Measurements from ENCODE around the gene TCERG1L.
"Not testable (repeated sequence)": the region's sequence is repeated elsewhere in the genome, so short reads cannot be mapped to it uniquely, and the experiment has no call there.

TCERG1L gene

DNA sequence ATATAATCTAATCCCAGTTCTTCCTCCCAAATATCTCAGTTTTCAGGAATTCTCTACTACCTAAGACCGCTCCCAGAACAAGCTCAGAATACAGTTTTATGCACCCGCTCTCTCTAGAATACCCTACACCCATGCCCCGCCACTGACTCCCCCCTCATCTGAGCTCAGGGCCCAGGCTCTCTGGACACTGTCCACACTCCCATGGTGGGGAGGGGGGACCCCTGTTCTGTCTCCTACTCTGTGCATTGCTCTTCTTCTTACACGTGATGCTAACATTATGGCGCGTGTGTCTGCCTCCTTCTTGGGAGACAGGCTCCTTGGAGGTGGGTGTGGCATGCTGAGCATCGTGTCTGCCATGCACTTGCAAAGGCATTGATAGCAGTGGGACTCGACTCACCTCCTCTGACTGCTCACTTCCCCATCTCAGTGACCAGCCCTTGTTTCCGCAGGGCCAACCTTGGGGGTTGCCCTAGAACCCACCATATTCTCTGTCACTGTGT is 127.9 kb downstream of the TCERG1L start:
- peaks cover 6 to 9% of the 10 kb centered on the region in 2 donors for H3K27me3 ChIP-seq (ENCODE audit: control insufficient read depth in 1 of 2, insufficient read depth in 2 of 2, low read length in 2 of 2)

DNA sequence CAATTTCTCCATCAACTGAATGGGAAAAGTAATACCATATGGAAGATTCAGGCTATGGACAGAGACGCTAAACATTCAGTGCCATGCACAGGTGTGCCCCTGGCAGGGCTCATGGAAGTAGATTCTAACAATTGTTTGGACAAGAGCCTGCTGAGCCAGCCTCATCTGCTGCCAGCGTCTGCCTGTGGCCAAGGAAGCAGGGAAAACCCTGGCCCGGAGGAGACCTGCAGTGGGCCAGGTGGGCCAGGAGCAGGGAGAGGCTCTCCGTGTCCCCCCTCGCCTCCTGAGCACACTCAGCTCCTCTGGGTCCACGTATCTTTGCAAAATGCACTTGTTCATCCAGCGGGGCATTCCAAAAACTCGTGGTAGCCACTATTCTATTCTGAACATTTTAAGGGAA is 130.1 kb downstream of the TCERG1L start:
- peaks cover 9 to 11% of the 10 kb centered on the region in 2 donors for H3K27me3 ChIP-seq (ENCODE audit: control insufficient read depth in 1 of 2, insufficient read depth in 2 of 2, low read length in 2 of 2)
- H3K9me3 ChIP-seq (ENCODE audit: control insufficient read depth in 2 of 2, low read length in 2 of 2) = no peaks in the 10 kb centered on the region
- H3K27ac ChIP-seq (ENCODE audit: low read length) = no peak overlapping the region
- H3K4me3 ChIP-seq (ENCODE audit: low read length in 2 of 2) = no peak overlapping the region
- no peaks in the 10 kb centered on the region for H3K4me1 ChIP-seq (ENCODE audit: control insufficient read depth, insufficient read depth, low read length)
- H3K9ac ChIP-seq (ENCODE audit: low read length in 2 of 2) = no peak overlapping the region
- no peaks in the 10 kb centered on the region for H3K36me3 ChIP-seq (ENCODE audit: control insufficient read depth in 2 of 2, insufficient read depth in 2 of 2, low read length in 2 of 2)

More for the DNA sequence above, 127.9 kb downstream of the TCERG1L start:
- no peak overlapping the region for H3K27ac ChIP-seq (ENCODE audit: low read length)
- no peaks in the 10 kb centered on the region for H3K4me1 ChIP-seq (ENCODE audit: control insufficient read depth, insufficient read depth, low read length)
- no peak overlapping the region for H3K9ac ChIP-seq (ENCODE audit: low read length in 2 of 2)
- no peak overlapping the region for H3K4me3 ChIP-seq (ENCODE audit: low read length in 2 of 2)
- H3K9me3 ChIP-seq (ENCODE audit: control insufficient read depth in 2 of 2, low read length in 2 of 2) = no peaks in the 10 kb centered on the region
- no peaks in the 10 kb centered on the region for H3K36me3 ChIP-seq (ENCODE audit: control insufficient read depth in 2 of 2, insufficient read depth in 2 of 2, low read length in 2 of 2)

DNA sequence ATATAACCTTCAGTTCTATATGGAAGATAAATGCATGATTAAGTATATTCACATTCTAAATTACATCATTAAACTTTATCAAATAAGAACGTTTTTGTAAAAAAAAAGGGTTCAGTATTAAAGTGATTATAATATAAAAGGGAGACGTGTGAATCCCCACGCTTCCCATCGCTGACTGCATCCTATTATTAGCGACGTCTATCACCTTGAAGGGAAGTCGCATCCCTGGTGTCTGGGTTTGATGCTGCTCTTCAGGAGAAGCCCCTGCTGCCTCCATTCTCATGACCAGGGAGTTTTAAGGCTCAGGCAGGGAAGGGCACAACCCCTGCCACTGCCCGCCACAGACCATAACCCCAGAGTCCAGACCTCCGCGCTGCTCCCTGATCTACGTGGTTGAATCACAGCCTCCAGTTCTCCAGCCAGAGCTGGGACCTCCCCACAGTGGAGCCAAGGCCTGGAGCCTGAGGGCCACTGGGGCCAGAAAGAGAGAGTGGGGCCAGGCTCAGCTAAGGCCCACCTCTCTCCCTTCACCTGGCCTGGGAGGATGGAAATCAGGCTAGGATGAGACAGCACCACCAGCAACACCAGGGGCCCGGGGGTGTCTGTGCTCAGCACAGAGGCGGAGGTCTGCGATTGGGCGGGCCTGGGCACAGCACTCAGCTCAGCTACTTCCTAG is 130.6 kb downstream of the TCERG1L start:
- no peaks in the 10 kb centered on the region for H3K36me3 ChIP-seq (ENCODE audit: control insufficient read depth in 2 of 2, insufficient read depth in 2 of 2, low read length in 2 of 2)
- H3K9ac ChIP-seq (ENCODE audit: low read length in 2 of 2) = no peak overlapping the region
- H3K27me3 ChIP-seq (ENCODE audit: control insufficient read depth in 1 of 2, insufficient read depth in 2 of 2, low read length in 2 of 2) = peaks cover 9 to 11% of the 10 kb centered on the region in 2 donors
- H3K27ac ChIP-seq (ENCODE audit: low read length) = no peak overlapping the region
- no peaks in the 10 kb centered on the region for H3K9me3 ChIP-seq (ENCODE audit: control insufficient read depth in 2 of 2, low read length in 2 of 2)
- H3K4me3 ChIP-seq (ENCODE audit: low read length in 2 of 2) = no peak overlapping the region
- H3K4me1 ChIP-seq (ENCODE audit: control insufficient read depth, insufficient read depth, low read length) = no peaks in the 10 kb centered on the region

DNA sequence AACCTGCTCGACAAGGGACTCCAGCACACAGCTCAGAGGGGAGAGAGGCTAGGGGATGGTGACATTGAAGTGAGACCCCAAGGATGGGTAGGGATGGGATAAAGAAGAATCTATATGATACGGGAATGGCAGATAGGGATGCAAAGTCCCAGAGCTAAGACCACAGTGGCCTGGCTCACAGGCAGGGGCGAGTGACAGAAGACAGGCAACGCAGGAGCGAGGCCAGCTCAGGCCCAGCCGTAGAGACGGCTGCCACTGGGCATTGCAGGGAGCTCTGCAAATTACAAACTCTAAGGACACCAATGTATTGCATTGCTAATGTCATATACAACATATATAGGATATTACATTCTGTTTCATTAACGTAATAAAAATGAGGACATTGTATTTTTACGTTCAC is 131.4 kb downstream of the TCERG1L start:
- peaks cover 9 to 11% of the 10 kb centered on the region in 2 donors for H3K27me3 ChIP-seq (ENCODE audit: control insufficient read depth in 1 of 2, insufficient read depth in 2 of 2, low read length in 2 of 2)
- H3K27ac ChIP-seq (ENCODE audit: low read length) = no peak overlapping the region
- no peaks in the 10 kb centered on the region for H3K9me3 ChIP-seq (ENCODE audit: control insufficient read depth in 2 of 2, low read length in 2 of 2)
- no peak overlapping the region for H3K4me3 ChIP-seq (ENCODE audit: low read length in 2 of 2)
- H3K36me3 ChIP-seq (ENCODE audit: control insufficient read depth in 2 of 2, insufficient read depth in 2 of 2, low read length in 2 of 2) = no peaks in the 10 kb centered on the region
- no peak overlapping the region for H3K9ac ChIP-seq (ENCODE audit: low read length in 2 of 2)
- H3K4me1 ChIP-seq (ENCODE audit: control insufficient read depth, insufficient read depth, low read length) = no peaks in the 10 kb centered on the region

DNA sequence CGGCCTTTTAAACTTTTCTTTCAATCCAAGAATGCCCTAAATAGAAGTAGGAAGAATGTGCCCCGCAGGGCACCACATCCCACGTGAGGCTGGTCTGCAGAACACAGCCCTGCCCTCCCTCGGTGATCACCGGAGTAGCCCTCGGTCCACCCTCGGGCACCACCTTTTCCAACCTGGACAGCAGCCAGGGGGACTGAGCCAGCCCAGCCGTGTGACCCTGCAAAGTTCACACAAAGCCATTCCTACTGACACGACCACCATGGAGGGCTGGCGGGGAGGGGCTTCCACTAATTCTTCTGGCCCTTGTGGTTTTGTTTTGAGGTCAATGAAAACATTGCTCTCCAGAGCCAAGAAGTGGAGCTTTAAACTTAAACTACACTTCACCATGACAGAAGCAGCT is 132.2 kb downstream of the TCERG1L start:
- no peak overlapping the region for H3K4me3 ChIP-seq (ENCODE audit: low read length in 2 of 2)
- peaks cover 9 to 11% of the 10 kb centered on the region in 2 donors for H3K27me3 ChIP-seq (ENCODE audit: control insufficient read depth in 1 of 2, insufficient read depth in 2 of 2, low read length in 2 of 2)
- H3K36me3 ChIP-seq (ENCODE audit: control insufficient read depth in 2 of 2, insufficient read depth in 2 of 2, low read length in 2 of 2) = no peaks in the 10 kb centered on the region
- no peaks in the 10 kb centered on the region for H3K9me3 ChIP-seq (ENCODE audit: control insufficient read depth in 2 of 2, low read length in 2 of 2)
- H3K4me1 ChIP-seq (ENCODE audit: control insufficient read depth, insufficient read depth, low read length) = no peaks in the 10 kb centered on the region
- no peak overlapping the region for H3K27ac ChIP-seq (ENCODE audit: low read length)
- no peak overlapping the region for H3K9ac ChIP-seq (ENCODE audit: low read length in 2 of 2)

DNA sequence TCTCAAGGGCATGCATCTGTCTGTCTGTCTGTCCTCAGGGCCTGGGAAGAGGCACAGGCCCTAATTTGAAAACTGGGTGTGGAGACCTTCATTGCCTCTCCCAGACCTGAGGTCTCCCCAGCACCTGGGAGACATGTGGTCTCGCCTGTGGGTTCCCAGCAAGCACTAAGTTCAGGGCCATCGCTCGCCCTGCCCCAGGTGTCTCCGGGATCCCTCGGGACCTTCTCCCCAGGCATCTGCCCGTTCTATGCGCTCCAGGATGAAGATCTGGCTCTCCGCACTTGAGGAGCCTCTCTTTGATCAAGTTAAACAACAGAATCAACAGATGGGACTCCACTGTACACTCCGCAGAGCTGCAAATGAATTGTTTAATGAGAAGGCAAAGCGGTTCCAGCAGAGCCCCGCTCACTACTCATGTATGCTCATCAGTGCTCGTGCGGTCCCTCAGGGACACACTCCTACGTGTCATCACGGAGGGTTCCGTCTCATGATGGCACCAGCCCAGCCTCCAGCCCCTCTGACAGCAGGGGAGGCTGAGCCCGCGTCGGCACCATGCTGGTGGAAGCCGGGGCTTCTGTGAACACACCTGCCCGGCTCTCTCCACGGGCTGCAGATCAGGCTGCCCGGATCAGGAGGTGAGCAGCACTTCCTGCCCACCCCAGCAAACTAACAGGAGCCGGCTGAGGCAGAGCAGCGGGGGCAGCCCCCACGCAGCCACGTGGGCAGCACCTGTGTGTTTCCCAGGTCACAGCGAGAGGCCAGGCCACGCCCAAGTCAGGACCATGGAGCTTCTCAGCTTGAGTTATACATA is 132.8 kb downstream of the TCERG1L start:
- Histone ChIP-seq H3K36me3 (ENCODE audit: control insufficient read depth in 2 of 2, insufficient read depth in 2 of 2, low read length in 2 of 2) (no peaks in the 10 kb centered on the region), H3K27ac (ENCODE audit: low read length) (no peak overlapping the region), H3K4me3 (ENCODE audit: low read length in 2 of 2) (no peak overlapping the region), H3K9me3 (ENCODE audit: control insufficient read depth in 2 of 2, low read length in 2 of 2) (no peaks in the 10 kb centered on the region), H3K27me3 (ENCODE audit: control insufficient read depth in 1 of 2, insufficient read depth in 2 of 2, low read length in 2 of 2) (peaks cover 10 to 11% of the 10 kb centered on the region in 2 donors), H3K9ac (ENCODE audit: low read length in 2 of 2) (no peak overlapping the region), H3K4me1 (ENCODE audit: control insufficient read depth, insufficient read depth, low read length) (no peaks in the 10 kb centered on the region)

DNA sequence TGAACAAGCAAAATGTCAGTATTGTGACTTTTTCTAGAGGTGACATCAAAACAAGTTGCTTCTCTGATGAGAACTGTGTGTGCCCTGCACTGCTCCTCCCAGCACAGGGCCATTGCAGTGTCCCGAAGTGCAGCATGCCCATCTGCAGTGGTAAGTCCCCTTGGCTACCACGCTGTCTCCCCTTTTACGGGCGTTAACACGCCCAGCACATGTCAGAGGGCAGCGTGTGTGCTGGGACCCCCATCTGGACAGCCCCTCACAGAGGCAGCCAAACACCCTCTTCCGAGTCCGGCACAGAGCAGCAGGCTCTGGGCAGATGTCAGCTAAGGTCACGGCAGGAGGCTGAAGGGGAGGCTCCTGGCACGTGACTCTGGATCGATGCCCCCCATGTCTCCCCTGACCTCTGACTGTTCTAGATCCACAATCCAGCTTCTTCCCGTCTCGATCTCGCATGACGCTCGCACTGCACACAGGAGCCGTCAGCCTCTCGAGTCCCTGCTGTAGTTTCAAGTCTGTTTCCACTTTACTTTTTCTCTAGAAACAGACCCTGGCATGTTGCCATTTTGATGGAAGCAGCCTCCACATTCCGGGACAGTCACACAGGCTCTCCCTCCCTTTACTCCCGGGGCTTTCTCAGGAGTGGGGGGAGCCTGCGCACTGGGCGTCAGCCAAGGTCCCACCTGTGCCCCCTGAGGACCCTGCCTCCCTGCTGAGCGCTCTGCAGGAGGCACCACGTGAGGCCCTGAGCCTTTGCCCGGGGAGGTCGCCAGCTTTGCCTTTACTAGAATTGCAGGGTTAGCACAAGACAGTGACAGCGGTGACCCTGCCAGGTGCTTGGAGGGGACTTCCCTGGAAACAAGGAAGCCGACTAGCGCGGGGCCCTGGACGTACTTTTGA is 133.8 kb downstream of the TCERG1L start:
- Histone ChIP-seq H3K4me3 (ENCODE audit: low read length in 2 of 2) (no peak overlapping the region), H3K9ac (ENCODE audit: low read length in 2 of 2) (no peak overlapping the region), H3K4me1 (ENCODE audit: control insufficient read depth, insufficient read depth, low read length) (no peaks in the 10 kb centered on the region), H3K27ac (ENCODE audit: low read length) (no peak overlapping the region), H3K27me3 (ENCODE audit: control insufficient read depth in 1 of 2, insufficient read depth in 2 of 2, low read length in 2 of 2) (peaks cover 13 to 14% of the 10 kb centered on the region in 2 donors), H3K36me3 (ENCODE audit: control insufficient read depth in 2 of 2, insufficient read depth in 2 of 2, low read length in 2 of 2) (no peaks in the 10 kb centered on the region), H3K9me3 (ENCODE audit: control insufficient read depth in 2 of 2, low read length in 2 of 2) (no peaks in the 10 kb centered on the region)

DNA sequence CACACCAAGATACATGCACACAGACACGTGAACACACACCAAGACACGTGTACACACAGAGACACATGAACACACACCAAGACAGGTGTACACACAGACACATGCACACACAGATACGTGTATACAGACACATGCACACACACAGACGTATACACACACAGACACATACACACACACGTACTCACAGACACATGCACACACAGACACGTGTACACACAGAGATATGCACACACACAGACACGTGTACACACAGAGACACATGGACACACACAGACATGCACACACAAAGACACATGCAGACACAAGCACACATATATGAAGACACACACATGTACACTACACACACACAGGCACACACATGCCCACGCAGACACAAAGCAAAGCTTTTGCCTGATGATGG is 134.6 kb downstream of the TCERG1L start:
- Histone ChIP-seq H3K9ac (ENCODE audit: low read length in 2 of 2) (no peak overlapping the region), H3K4me3 (ENCODE audit: low read length in 2 of 2) (no peak overlapping the region), H3K27me3 (ENCODE audit: control insufficient read depth in 1 of 2, insufficient read depth in 2 of 2, low read length in 2 of 2) (peaks cover 11 to 14% of the 10 kb centered on the region in 2 donors), H3K27ac (ENCODE audit: low read length) (no peak overlapping the region), H3K9me3 (ENCODE audit: control insufficient read depth in 2 of 2, low read length in 2 of 2) (no peaks in the 10 kb centered on the region), H3K4me1 (ENCODE audit: control insufficient read depth, insufficient read depth, low read length) (no peaks in the 10 kb centered on the region), H3K36me3 (ENCODE audit: control insufficient read depth in 2 of 2, insufficient read depth in 2 of 2, low read length in 2 of 2) (no peaks in the 10 kb centered on the region)

DNA sequence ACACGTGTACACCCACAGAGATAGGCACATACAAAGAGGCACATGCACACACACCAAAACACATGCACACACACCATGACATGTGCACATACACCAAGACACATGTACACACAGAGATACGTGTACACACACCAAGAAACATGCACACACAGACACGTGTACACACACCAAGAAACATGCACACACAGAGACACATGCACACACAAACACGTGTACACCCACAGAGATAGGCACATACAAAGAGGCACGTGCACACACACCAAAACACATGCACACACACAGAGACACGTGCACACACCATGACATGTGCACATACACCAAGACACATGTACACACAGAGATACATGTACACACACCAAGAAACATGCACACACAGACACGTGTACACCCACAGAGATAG is 135.2 kb downstream of the TCERG1L start:
- H3K9me3 ChIP-seq (ENCODE audit: control insufficient read depth in 2 of 2, low read length in 2 of 2); H3K36me3 ChIP-seq (ENCODE audit: control insufficient read depth in 2 of 2, insufficient read depth in 2 of 2, low read length in 2 of 2); H3K27ac ChIP-seq (ENCODE audit: low read length); H3K4me3 ChIP-seq (ENCODE audit: low read length in 2 of 2); H3K4me1 ChIP-seq (ENCODE audit: control insufficient read depth, insufficient read depth, low read length); H3K9ac ChIP-seq (ENCODE audit: low read length in 2 of 2): not testable (repeated sequence)
- H3K27me3 ChIP-seq (ENCODE audit: control insufficient read depth in 1 of 2, insufficient read depth in 2 of 2, low read length in 2 of 2) = peaks cover 10 to 14% of the 10 kb centered on the region in 2 donors

DNA sequence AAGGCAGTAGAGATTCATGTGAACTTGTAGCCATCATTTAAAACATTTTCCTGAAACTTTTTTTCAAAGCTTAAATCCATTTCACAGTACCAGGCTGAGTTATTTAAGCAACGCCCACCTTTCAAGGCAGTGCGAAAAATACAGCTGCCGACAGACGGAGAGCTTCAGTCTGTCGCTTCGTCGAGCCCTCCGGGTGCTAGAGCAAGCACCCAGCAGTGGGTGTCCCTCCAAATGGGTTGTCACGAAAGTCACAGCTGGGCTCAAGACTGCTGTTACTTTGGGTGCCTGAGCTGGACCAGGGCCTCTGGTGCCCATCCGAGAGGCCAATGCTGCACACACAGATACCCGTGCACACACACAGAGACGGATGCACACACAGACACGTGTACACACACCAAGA is 135.6 kb downstream of the TCERG1L start:
- Histone ChIP-seq H3K9ac (ENCODE audit: low read length in 2 of 2) (no peak overlapping the region), H3K4me3 (ENCODE audit: low read length in 2 of 2) (no peak overlapping the region), H3K36me3 (ENCODE audit: control insufficient read depth in 2 of 2, insufficient read depth in 2 of 2, low read length in 2 of 2) (no peaks in the 10 kb centered on the region), H3K4me1 (ENCODE audit: control insufficient read depth, insufficient read depth, low read length) (no peaks in the 10 kb centered on the region), H3K27me3 (ENCODE audit: control insufficient read depth in 1 of 2, insufficient read depth in 2 of 2, low read length in 2 of 2) (peaks cover 10 to 13% of the 10 kb centered on the region in 2 donors), H3K27ac (ENCODE audit: low read length) (no peak overlapping the region), H3K9me3 (ENCODE audit: control insufficient read depth in 2 of 2, low read length in 2 of 2) (no peaks in the 10 kb centered on the region)

Data from stomach smooth muscle (tissue), 2 donors.